Measurements from ENCODE around the gene ITPRID2. TPM values are rescaled to one million over a fixed set of nuclear protein-coding genes. Genes with fewer than 3 reads are reported as not detected.

ITPRID2 gene
- total RNA-seq, 3 donors from 2014 or later, result 184 to 381 (median 299) TPM

DNA sequence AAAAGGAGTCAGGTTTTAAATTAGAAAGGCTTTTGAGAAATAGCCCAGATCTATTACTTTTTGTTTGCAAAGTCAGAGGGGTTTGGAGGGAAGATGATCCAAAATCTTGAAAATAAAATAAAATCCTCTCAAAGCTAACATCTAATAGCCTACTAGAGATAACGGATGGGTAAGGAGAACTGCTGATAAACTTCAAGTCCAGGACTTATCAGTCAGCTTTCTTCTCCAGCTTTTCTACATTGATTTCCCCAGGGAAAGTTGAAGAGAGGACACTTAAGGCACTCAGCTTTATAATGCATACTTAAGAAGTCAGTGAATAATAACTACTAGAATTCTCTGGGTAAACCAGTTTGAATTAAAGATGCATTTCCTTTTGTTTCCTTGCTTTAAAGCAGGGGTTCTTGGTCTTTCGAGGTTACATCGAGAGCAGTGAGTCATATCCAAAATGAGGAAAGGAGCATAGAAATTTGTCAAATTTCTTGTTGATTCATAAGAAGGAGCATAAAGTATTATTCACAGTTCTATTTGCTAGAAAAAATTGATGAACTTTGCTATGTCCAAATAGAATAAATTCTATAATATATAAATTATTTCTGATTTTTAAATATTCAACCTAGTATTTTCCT, 43.2 kb upstream of the ITPRID2 start:
- TF ChIP-seq, protein P1, sequence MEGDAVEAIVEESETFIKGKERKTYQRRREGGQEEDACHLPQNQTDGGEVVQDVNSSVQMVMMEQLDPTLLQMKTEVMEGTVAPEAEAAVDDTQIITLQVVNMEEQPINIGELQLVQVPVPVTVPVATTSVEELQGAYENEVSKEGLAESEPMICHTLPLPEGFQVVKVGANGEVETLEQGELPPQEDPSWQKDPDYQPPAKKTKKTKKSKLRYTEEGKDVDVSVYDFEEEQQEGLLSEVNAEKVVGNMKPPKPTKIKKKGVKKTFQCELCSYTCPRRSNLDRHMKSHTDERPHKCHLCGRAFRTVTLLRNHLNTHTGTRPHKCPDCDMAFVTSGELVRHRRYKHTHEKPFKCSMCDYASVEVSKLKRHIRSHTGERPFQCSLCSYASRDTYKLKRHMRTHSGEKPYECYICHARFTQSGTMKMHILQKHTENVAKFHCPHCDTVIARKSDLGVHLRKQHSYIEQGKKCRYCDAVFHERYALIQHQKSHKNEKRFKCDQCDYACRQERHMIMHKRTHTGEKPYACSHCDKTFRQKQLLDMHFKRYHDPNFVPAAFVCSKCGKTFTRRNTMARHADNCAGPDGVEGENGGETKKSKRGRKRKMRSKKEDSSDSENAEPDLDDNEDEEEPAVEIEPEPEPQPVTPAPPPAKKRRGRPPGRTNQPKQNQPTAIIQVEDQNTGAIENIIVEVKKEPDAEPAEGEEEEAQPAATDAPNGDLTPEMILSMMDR (IDR thresholded peaks at IDR 0.05), result no peak
- intact Hi-C loops (cut with DNase I, micrococcal nuclease), result no loop called here

DNA sequence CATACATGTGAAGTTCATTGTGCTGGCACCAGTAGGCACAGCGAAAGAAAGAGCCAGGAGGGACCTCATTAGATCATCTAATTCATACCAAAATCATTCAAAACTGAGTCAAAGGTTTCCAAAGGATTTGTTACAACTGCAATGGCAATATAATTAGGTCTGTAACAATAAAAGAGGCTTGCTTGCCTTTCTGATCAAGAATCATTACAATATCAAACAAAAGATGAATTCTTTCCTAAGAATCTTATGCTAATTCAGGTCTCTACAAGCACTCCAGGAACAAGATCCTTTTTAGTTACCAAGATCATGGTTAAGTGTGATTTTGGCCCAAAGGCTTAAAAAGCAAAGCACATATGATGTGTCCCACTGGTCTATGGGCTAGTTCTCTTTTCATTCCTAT, 41.9 kb upstream of the ITPRID2 start:
- no peak for DNase-seq
- TF ChIP-seq, protein P1 (IDR thresholded peaks at IDR 0.05), result no peak
- no peaks in the 10 kb centered on the region for H3K9me3 ChIP-seq
- H3K4me3 ChIP-seq, result no peak overlapping the region
- no peaks in the 10 kb centered on the region for H3K4me1 ChIP-seq (ENCODE audit: low read depth)
- intact Hi-C loops (cut with DNase I, micrococcal nuclease), result no loop called here
- no peak for ATAC-seq
- no peaks in the 10 kb centered on the region for H3K36me3 ChIP-seq (ENCODE audit: low read depth)

More for the DNA sequence above, 43.2 kb upstream of the ITPRID2 start:
- Histone ChIP-seq H3K4me1 (ENCODE audit: low read depth) (no peaks in the 10 kb centered on the region), H3K9me3 (no peaks in the 10 kb centered on the region), H3K4me3 (no peak overlapping the region), H3K36me3 (ENCODE audit: low read depth) (no peaks in the 10 kb centered on the region)
- no peak for ATAC-seq
- DNase-seq, result no peak

DNA sequence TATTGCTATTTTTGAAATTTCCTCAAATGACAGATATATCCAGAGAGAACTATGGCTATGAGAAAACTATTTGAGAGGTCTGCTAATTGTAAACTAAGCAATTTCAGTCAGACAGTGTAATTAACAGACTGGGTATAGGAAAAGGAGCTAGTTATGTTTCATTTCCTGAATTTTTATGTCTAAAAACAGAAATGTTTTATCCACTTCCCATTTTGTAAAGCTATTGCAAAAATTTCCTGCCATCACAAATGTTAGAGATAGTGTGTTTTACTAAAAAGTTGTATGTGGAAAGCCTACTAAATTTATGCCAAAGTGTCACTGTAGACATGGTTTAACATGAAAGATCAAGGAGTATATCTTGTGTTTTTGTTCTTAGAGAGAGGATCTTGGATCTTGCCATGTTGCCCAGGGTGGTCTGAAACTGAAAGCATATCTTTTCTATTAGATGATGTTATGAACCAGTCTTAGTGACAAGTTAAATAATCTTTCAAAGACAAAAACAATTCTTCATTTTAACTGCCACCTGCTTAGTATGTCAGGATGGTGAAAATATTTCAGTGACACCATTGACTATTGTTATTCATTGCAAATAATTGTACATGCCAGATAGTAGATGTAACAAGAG, 40.5 kb upstream of the ITPRID2 start:
- Histone ChIP-seq H3K36me3 (ENCODE audit: low read depth) (no peaks in the 10 kb centered on the region), H3K9me3 (no peaks in the 10 kb centered on the region), H3K4me1 (ENCODE audit: low read depth) (no peaks in the 10 kb centered on the region), H3K4me3 (no peak overlapping the region)
- intact Hi-C loops (cut with DNase I, micrococcal nuclease), result no loop called here
- ATAC-seq, result no peak
- TF ChIP-seq, protein P1 (IDR thresholded peaks at IDR 0.05), result no peak
- no peak for DNase-seq

DNA sequence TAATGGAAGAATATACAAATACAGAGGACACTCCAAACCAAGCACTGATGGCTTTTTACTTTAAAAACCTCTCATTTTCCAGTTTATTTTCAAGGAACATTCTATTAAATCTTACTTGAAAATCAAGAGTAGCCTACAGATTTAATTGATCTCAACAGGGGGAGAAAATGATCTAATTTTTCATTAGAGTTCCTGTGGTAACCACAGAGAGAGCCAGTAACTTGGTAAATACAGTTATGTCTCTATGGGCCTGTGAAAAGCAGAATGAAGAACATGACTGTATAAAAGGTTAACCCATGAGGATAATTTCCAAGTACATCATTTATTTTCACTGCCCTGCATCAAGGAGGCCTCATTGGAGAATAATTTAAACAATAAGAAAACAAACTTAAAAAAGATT, 39.8 kb upstream of the ITPRID2 start:
- no peak for DNase-seq
- no peak overlapping the region for H3K4me3 ChIP-seq
- TF ChIP-seq, protein P1 (IDR thresholded peaks at IDR 0.05), result no peak
- H3K4me1 ChIP-seq (ENCODE audit: low read depth), result no peaks in the 10 kb centered on the region
- intact Hi-C loops (cut with DNase I, micrococcal nuclease), result no loop called here
- H3K36me3 ChIP-seq (ENCODE audit: low read depth), result no peaks in the 10 kb centered on the region
- no peak for ATAC-seq
- H3K9me3 ChIP-seq, result no peaks in the 10 kb centered on the region

DNA sequence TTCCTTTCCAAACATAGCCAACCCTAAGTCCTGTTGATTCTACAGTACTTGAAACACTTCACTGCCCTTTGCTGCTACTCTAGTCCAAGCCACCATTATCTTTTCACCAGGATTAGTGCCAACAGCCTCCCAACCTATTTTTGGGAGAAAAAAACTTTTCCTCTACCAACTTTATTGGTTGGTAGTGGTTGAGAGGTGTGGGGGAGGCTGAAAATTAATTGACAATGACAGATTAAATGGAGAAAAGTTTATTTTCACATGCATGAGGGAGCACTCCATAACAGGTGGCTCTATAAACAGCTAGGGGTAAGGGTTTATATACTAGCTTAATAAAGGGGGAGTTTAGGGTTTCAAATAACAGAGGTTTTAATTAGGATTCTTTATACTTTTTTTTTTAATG, 37.8 kb upstream of the ITPRID2 start:
- peaks cover 3% of the 10 kb centered on the region for H3K4me1 ChIP-seq (ENCODE audit: low read depth)
- TF ChIP-seq, protein P1 (IDR thresholded peaks at IDR 0.05), result no peak
- no peak for ATAC-seq

More for the DNA sequence above, 37.8 kb upstream of the ITPRID2 start:
- Histone ChIP-seq H3K36me3 (ENCODE audit: low read depth) (no peaks in the 10 kb centered on the region), H3K4me3 (no peak overlapping the region), H3K9me3 (no peaks in the 10 kb centered on the region)
- DNase-seq, result no peak
- intact Hi-C loops (cut with DNase I, micrococcal nuclease), result no loop called here

Data from mucosa of descending colon (tissue), 3 donors.